ENCODE measurements around the gene UQCR10. TPM values are rescaled to one million over a fixed set of nuclear protein-coding genes. Genes with fewer than 3 reads are reported as not detected.

Gene UQCR10
- total and polyA plus RNA-seq, 2 experiments from 2014 or later = 78.0 to 535 TPM

GRCh38 chr22:29739346-29739875 lies 27.8 kb upstream of the UQCR10 start:
- DNase-seq (ENCODE audit: low spot score) (no peak), ATAC-seq (no peak)
- no peaks in the 10 kb centered on the region for H4K20me1 ChIP-seq (replicated peaks; ENCODE audit: insufficient read depth)
- no peak overlapping the region for H3K27ac ChIP-seq (ENCODE audit: low read depth)
- H3K4me1 ChIP-seq (ENCODE audit: insufficient read depth) = peaks cover 11% of the 10 kb centered on the region
- H3K36me3 ChIP-seq (ENCODE audit: insufficient read depth) = no peaks in the 10 kb centered on the region
- H3K27me3 ChIP-seq (ENCODE audit: insufficient read depth) = no peaks in the 10 kb centered on the region
- Mint-ChIP-seq H3K4me1 (peaks cover 17% of the 10 kb centered on the region), H3K9me3 (0 out of 3 replicates have a peak, but pooled peaks cover 2% of the 10 kb centered on the region), H3K36me3 (ENCODE audit: low read depth) (peaks cover 3% of the 10 kb centered on the region; the same call in 1 of the 3 replicates), H3K27ac (no peak overlapping the region), H3K27me3 (ENCODE audit: insufficient read depth, low read depth, poor library complexity) (peaks cover 4% of the 10 kb centered on the region), H3K4me3 (no peak overlapping the region)
- H3K4me3 ChIP-seq = no peak overlapping the region
- no peaks in the 10 kb centered on the region for H3F3A ChIP-seq (replicated peaks; ENCODE audit: low read depth)
- no peaks in the 10 kb centered on the region for H3K9me2 ChIP-seq (ENCODE audit: insufficient read depth)
- no peak overlapping the region for H3K4me2 ChIP-seq
- TF ChIP-seq ZNF462 (CRISPR knock-in tag; IDR thresholded peaks at IDR 0.05) = no peak
- no peak for TF ChIP-seq CREB1 (CRISPR knock-in tag; IDR thresholded peaks at IDR 0.05; ENCODE audit: low read depth)
- H3K79me2 ChIP-seq (replicated peaks; ENCODE audit: insufficient read depth) = no peaks in the 10 kb centered on the region
- no peak overlapping the region for H2AFZ ChIP-seq

- no peak for TF ChIP-seq STAT1 (IDR thresholded peaks at IDR 0.05; ENCODE audit: unreplicated experiment)
- no peak for TF ChIP-seq NANOG (IDR thresholded peaks at IDR 0.05; ENCODE audit: borderline replicate concordance)
- H3K4me2 ChIP-seq = no peak overlapping the region
- Mint-ChIP-seq H3K4me1 (peaks cover 9% of the 10 kb centered on the region; the same call in 2 of the 3 replicates), H3K27me3 (ENCODE audit: insufficient read depth, low read depth, poor library complexity) (peaks cover 4% of the 10 kb centered on the region), H3K36me3 (ENCODE audit: low read depth) (peaks cover 3% of the 10 kb centered on the region; the same call in 1 of the 3 replicates), H3K9me3 (0 out of 3 replicates have a peak, but pooled peaks cover 2% of the 10 kb centered on the region), H3K27ac (no peak overlapping the region), H3K4me3 (no peak overlapping the region)
- H3K79me2 ChIP-seq (replicated peaks; ENCODE audit: insufficient read depth) = no peaks in the 10 kb centered on the region
- no peaks in the 10 kb centered on the region for H3F3A ChIP-seq (replicated peaks; ENCODE audit: low read depth)
- no peak for ATAC-seq
- H3K27me3 ChIP-seq (ENCODE audit: insufficient read depth) = no peaks in the 10 kb centered on the region
- H2AFZ ChIP-seq = no peak overlapping the region
- H3K27ac ChIP-seq (ENCODE audit: low read depth) = no peak overlapping the region
- H4K20me1 ChIP-seq (replicated peaks; ENCODE audit: insufficient read depth) = no peaks in the 10 kb centered on the region
- no peak for DNase-seq (ENCODE audit: low spot score)
- no peaks in the 10 kb centered on the region for H3K9me2 ChIP-seq (ENCODE audit: insufficient read depth)
- peaks cover 3% of the 10 kb centered on the region for H3K4me1 ChIP-seq (ENCODE audit: insufficient read depth)
- H3K4me3 ChIP-seq = no peak overlapping the region
- no peaks in the 10 kb centered on the region for H3K36me3 ChIP-seq (ENCODE audit: insufficient read depth)
Observed at GRCh38 chr22:29740216-29740615, 27.0 kb upstream of the UQCR10 start.
